ENCODE measurements around the gene RNF224. TPM values are rescaled to one million over a fixed set of nuclear protein-coding genes. Genes with fewer than 3 reads are reported as not detected.

RNF224 gene
- 0.34 TPM for total RNA-seq

- peak; percentile 79 for DNase-seq (ENCODE audit: low spot score)
Measured at GRCh38 chr9:137227054-137227852, at the start of gene RNF224. Gene RNF224 (plus strand): TSS chr9:137227502. CDS start chr9:137228336, 834 bp downstream.

DNA sequence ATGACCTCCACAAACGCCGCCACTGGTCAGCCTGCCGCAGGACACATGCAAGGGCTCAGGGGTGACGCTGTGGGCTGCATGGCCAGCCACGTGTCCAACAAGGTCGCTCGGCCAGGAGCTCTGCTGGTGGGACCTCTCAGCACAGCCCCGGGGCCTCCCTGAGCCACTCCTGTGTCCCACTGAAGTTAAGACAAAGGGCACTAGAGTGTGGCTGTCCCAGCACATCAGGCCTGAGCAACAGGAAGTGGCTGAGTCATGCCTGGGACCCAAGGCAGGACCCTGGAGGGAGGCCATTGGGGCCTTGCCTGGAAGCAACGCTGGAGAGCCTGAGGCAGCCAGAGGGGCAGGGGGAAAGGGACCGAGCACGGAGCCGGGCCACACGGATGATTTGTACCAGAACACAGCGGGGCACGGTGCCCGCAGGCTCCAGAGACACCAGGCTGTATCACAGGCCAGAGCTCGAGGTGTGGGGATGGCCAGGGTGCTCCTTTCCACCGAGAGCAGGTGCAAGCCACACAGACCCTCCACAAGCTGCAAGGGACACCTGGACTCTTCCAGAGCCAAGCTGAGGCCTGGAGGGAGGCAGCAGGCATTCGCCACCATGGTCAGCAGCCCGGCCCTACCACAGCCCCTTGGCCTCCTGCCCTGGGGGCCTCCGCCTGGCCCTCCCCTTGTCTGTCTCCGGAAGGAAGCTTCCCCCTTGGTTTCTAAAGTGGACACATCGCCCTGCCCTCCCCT is 48.9 kb upstream of the RNF224 start:
- DNase-seq (ENCODE audit: low spot score) = no peak

GRCh38 chr9:137178939-137179630 is 48.2 kb upstream of the RNF224 start:
- DNase-seq (ENCODE audit: low spot score) = no peak

DNA sequence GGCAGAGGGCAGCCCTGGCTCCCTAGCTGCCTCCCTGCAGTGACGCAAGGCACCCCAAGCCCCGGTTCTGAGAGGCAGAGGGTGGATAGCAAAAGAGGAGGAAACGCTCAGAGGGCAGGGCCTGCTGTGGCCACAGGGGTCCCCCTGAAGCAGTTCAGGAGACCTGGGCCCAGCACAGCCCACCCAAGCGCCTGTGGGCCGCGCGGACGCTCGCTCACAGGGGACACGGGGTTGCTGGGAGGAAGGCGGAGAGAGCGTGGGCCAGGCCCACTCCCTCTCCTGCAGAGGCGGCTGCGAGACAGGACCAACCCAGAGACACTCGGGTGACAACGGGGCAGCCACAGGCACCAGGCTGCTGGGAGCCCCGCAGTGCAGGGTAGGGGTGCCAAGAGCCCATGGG is 47.5 kb upstream of the RNF224 start:
- no peak for DNase-seq (ENCODE audit: low spot score)

- no peak for DNase-seq (ENCODE audit: low spot score)
Measured at GRCh38 chr9:137180491-137180890, 46.8 kb upstream of the RNF224 start.

- no peak for DNase-seq (ENCODE audit: low spot score)
Measured at GRCh38 chr9:137181680-137182079, 45.6 kb upstream of the RNF224 start.

DNA sequence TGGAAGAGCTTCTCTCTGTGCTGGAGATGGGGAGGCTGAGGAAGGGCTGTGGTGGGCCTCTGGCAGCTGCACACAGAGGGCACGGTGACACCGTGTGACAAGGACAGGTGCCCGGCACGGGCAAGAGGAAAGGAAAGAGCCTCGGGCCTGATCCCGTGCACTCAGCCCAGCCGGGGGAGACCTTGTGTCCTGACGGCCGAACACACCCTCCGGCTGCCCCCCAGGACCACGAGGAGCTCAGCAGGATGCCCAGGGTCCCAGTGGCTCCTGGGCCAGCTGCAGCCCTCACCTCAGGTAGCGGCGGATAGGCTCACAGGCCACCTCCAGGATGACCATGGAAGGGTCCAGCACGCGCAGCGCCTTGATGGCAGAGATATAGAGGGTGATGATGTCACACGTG is 44.5 kb upstream of the RNF224 start:
- DNase-seq (ENCODE audit: low spot score) = no peak

GRCh38 chr9:137183980-137184595 is 43.2 kb upstream of the RNF224 start:
- DNase-seq (ENCODE audit: low spot score) = no peak

DNA sequence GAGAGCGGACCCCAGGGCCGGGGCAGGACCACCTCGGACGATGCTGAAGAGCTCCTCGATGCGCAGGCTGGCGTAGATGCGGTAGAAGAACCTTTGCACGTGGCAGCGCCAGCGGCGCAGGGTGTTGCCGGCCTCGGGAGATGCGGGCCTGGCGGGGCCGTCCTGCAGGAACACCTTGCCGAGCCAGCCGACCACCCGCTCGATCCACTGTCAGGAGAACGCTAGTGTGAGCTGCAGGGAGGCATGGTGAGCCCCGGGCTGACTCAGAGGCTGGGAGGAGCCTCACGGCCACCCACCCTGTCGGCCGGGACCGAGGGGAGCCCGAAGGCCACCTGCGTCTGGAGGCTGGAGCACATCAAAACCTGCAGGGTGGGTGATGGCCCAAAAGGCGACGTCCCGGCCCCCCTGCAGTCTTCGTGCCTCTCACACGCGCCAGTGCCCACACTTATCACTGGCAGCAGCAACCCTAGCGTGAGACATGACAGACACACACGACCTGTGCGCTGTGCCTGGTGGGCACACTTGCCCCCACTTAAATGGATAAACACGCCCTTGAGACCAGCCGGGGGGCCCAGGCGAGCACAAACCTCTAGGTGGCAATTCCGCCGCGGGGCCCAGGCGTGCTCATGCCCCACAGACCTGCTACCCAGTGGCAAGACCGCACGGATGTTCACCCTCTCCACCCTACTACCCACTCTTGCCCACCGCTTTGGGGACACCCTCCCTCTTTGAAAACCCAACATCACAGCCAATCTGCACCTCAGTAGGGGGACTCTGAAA is 42.2 kb upstream of the RNF224 start:
- no peak for DNase-seq (ENCODE audit: low spot score)

- DNase-seq (ENCODE audit: low spot score) = no peak
Measured at GRCh38 chr9:137185921-137186320, 41.4 kb upstream of the RNF224 start.

- DNase-seq (ENCODE audit: low spot score) = no peak
Measured at GRCh38 chr9:137186385-137186784, 40.9 kb upstream of the RNF224 start.

- DNase-seq (ENCODE audit: low spot score) = no peak
Measured at GRCh38 chr9:137187386-137187785, 39.9 kb upstream of the RNF224 start.

- DNase-seq (ENCODE audit: low spot score) = no peak
Measured at GRCh38 chr9:137188086-137188489, 39.2 kb upstream of the RNF224 start.

GRCh38 chr9:137188490-137189296 is 38.6 kb upstream of the RNF224 start, which contains the start of the genes ANAPC2 and SSNA1:
Gene ANAPC2 (minus strand): TSS chr9:137188560. CDS start chr9:137188532, 28 bp downstream.
Gene SSNA1 (plus strand): TSS chr9:137188676. CDS start chr9:137188727, 51 bp downstream.
- DNase-seq (ENCODE audit: low spot score) = peak; percentile 94

- DNase-seq (ENCODE audit: low spot score) = no peak
Measured at GRCh38 chr9:137189297-137190295, 37.7 kb upstream of the RNF224 start.

DNA sequence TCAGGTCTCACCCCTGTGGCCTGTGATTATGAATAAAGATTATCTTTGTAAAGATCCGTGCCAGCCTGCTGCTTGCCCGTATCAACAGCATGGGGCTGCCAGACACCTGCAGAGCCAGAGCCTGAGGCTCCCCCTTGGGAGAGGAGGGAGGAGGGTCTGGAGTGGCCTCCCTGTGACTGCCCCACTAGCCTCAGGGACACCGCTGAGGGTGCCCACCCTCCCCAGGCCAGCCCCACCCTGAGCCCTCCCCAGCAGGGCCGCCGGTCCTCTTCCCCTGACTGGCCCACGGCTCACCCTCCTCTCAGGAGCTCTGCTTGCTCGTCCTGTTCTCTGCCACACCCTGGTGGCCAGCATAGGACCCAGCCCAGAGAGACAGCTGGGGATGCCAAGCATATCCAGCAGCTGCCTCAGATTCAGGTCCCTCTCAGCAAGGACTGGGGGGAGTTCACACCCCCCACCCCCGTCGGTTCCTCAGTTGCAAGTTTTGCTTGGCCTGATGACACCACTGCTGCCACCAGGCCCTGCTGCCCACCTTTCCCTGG is 36.9 kb upstream of the RNF224 start:
- DNase-seq (ENCODE audit: low spot score) = no peak

DNA sequence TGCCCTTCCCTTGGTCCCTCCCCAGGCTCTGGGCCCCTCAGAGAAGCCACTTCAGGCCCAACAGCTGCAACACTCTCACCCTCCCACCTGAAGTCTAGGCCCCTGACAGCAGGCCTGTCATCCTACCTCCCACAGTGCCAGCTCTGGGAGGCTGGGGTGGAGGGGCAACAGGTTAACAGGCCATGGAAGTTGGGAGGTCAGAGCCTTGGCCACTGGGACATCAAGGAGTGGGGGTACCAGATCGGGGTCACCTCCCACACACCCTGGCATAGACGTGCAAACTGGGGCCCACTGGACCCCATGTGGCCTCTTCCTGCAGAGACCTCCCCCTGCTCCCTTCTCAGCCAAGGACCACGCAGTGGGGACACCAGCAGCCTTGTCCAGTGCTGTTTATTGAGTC is 36.1 kb upstream of the RNF224 start:
- DNase-seq (ENCODE audit: low spot score) = no peak

GRCh38 chr9:137191691-137192447 is 35.4 kb upstream of the RNF224 start:
- no peak for DNase-seq (ENCODE audit: low spot score)

Measured in ureter (tissue), 1 donor.